ENCODE data around the gene MTUS2. TPM values are rescaled to one million over a fixed set of nuclear protein-coding genes. Genes with fewer than 3 reads are reported as not detected.

Gene MTUS2
- total RNA-seq, 2 donors from 2014 or later = 4.0 to 5.4 TPM

- intact Hi-C loops (cut with DNase I) = no loop called here
- DNase-seq = no peak
- Histone ChIP-seq H3K27ac (no peak overlapping the region), H3K4me3 (no peak overlapping the region), H3K9me3 (peaks cover 0 to 5% (median 3%) of the 10 kb centered on the region in 3 donors), H3K36me3 (replicated peaks in 1 of 2; ENCODE audit: insufficient read depth in 1 of 2, low read depth in 2 of 2) (no peaks in the 10 kb centered on the region), H3K4me1 (no peaks in the 10 kb centered on the region), H3K27me3 (no peaks in the 10 kb centered on the region)
- WGBS, 2 donors = 60 to 65% methylated on average over 3 of the region's 3 CpGs
- TF ChIP-seq CTCF (IDR thresholded peaks at IDR 0.05) (no peak), POLR2A (IDR thresholded peaks at IDR 0.05) (no peak)
- ATAC-seq = no peak
Measured at GRCh38 chr13:28831117-28831516, 11.0 kb downstream of the MTUS2 start.

- Histone ChIP-seq H3K4me1 (no peaks in the 10 kb centered on the region), H3K9me3 (no peaks in the 10 kb centered on the region), H3K27me3 (no peaks in the 10 kb centered on the region), H3K36me3 (replicated peaks in 1 of 2; ENCODE audit: insufficient read depth in 1 of 2, low read depth in 2 of 2) (no peaks in the 10 kb centered on the region), H3K27ac (no peak overlapping the region), H3K4me3 (no peak overlapping the region)
- DNase-seq (no peak), ATAC-seq (no peak)
- intact Hi-C loops (cut with DNase I) = no loop called here
- WGBS, 2 donors = 70 to 86% methylated on average over 5 of the region's 5 CpGs
- TF ChIP-seq POLR2A (IDR thresholded peaks at IDR 0.05) = no peak
- TF ChIP-seq CTCF (IDR thresholded peaks at IDR 0.05) = no peak
Measured at GRCh38 chr13:28837111-28837510, 17.0 kb downstream of the MTUS2 start.

- WGBS, 2 donors = 32 to 34% methylated on average over 4 of the region's 4 CpGs
- intact Hi-C loops (cut with DNase I) = no loop called here
- TF ChIP-seq CTCF (IDR thresholded peaks at IDR 0.05) = no peak
- TF ChIP-seq POLR2A (IDR thresholded peaks at IDR 0.05) = no peak
- H3K4me3 ChIP-seq = no peak overlapping the region
- no peak overlapping the region for H3K27ac ChIP-seq
- H3K4me1 ChIP-seq = no peaks in the 10 kb centered on the region
- H3K9me3 ChIP-seq = no peaks in the 10 kb centered on the region
- peak in 1 of 4 donors; percentile 8 for DNase-seq
- H3K36me3 ChIP-seq (replicated peaks in 1 of 2; ENCODE audit: insufficient read depth in 1 of 2, low read depth in 2 of 2) = no peaks in the 10 kb centered on the region
- no peak for ATAC-seq
- no peaks in the 10 kb centered on the region for H3K27me3 ChIP-seq
Measured at GRCh38 chr13:28843639-28844038, 23.5 kb downstream of the MTUS2 start.

- Histone ChIP-seq H3K9me3 (no peaks in the 10 kb centered on the region), H3K36me3 (replicated peaks in 1 of 2; ENCODE audit: insufficient read depth in 1 of 2, low read depth in 2 of 2) (no peaks in the 10 kb centered on the region), H3K4me1 (no peaks in the 10 kb centered on the region), H3K27ac (no peak overlapping the region), H3K27me3 (no peaks in the 10 kb centered on the region), H3K4me3 (no peak overlapping the region)
- DNase-seq (no peak), ATAC-seq (no peak)
- WGBS, 2 donors = 59 to 64% methylated on average over 3 of the region's 3 CpGs
- intact Hi-C loops (cut with DNase I) = no loop called here
- TF ChIP-seq POLR2A (IDR thresholded peaks at IDR 0.05) (no peak), CTCF (IDR thresholded peaks at IDR 0.05) (no peak)
Measured at GRCh38 chr13:28849441-28849840, 29.3 kb downstream of the MTUS2 start.

GRCh38 chr13:28850226-28850625, 30.1 kb downstream of the MTUS2 start:
- Histone ChIP-seq H3K27ac (no peak overlapping the region), H3K9me3 (no peaks in the 10 kb centered on the region), H3K4me1 (no peaks in the 10 kb centered on the region), H3K36me3 (replicated peaks in 1 of 2; ENCODE audit: insufficient read depth in 1 of 2, low read depth in 2 of 2) (no peaks in the 10 kb centered on the region), H3K4me3 (no peak overlapping the region), H3K27me3 (no peaks in the 10 kb centered on the region)
- intact Hi-C loops (cut with DNase I) = no loop called here
- no peak for ATAC-seq
- TF ChIP-seq CTCF (IDR thresholded peaks at IDR 0.05) (no peak), POLR2A (IDR thresholded peaks at IDR 0.05) (no peak)
- no peak for DNase-seq
- WGBS, 2 donors = 57 to 83% methylated on average over 2 of the region's 2 CpGs

All from body of pancreas (tissue), 4 donors.